Tibial artery (tissue), 4 donors: Measurements from ENCODE around the gene PKD2L1.
A peak's percentile ranks its signal among the peaks of the same experiment; 100 is the strongest.

Experiments used
- DNase-seq, 2 donors: peaks; one replicate each; pipeline ENCODE4 v3.0.0-alpha.2; 2019
- H3K27ac ChIP-seq, 2 donors: fragments of 200-600 bp; sonication (generic) in 1 of 2; 1 replicate in 1 of 2; 2 replicates in 1 of 2; pipeline ENCODE4 v1.5.1; 2018 to 2019; ENCODE audit warnings: mild to moderate bottlenecking in 1 of 2
- H3K27me3 ChIP-seq, 2 donors: fragments of 200-600 bp; sonication (generic) in 1 of 2; one replicate each; pipeline versions ENCODE4 v1.5.1 to v1.6.0; 2016 to 2019
- H3K36me3 ChIP-seq, 3 donors: fragments of 200-600 bp; sonication (generic) in 2 of 3; one replicate each; pipeline ENCODE4 v1.5.1; 2016 to 2019; ENCODE audit warnings: mild to moderate bottlenecking in 2 of 3
- H3K4me1 ChIP-seq, 4 donors: fragments of 200-600 bp; sonication (generic) in 2 of 4; 1 replicate in 3 of 4; 2 replicates in 1 of 4; pipeline ENCODE4 v1.5.1; 2016 to 2019
- H3K4me3 ChIP-seq, 2 donors: fragments of 200-600 bp; sonication (generic) in 1 of 2; 1 replicate in 1 of 2; 2 replicates in 1 of 2; pipeline ENCODE4 v1.5.1; 2018 to 2019; ENCODE audit warnings: mild to moderate bottlenecking in 2 of 2
- H3K9me3 ChIP-seq, 3 donors: fragments of 200-600 bp; sonication (generic) in 1 of 3; one replicate each; pipeline ENCODE4 v1.5.1; 2016 to 2019
- intact Hi-C: fragments of 100-400 bp; cut with DNase I; formaldehyde crosslinking; loops from one replicate; pipeline ENCODE4 v1.15.0; 2023; ENCODE audit warnings: low total_unique reads
- TF ChIP-seq, protein P1 (sequence below), 2 experiments: fragments of 200-600 bp in 1 of 2; fragments of 450-650 bp in 1 of 2; IDR thresholded peaks; one replicate each; pipeline ENCODE4 v1.5.1; 2017 to 2019; ENCODE audit warnings: antibody characterized with exemption in 2 of 2, mild to moderate bottlenecking in 1 of 2, moderate library complexity in 1 of 2

The PKD2L1 gene

DNA sequence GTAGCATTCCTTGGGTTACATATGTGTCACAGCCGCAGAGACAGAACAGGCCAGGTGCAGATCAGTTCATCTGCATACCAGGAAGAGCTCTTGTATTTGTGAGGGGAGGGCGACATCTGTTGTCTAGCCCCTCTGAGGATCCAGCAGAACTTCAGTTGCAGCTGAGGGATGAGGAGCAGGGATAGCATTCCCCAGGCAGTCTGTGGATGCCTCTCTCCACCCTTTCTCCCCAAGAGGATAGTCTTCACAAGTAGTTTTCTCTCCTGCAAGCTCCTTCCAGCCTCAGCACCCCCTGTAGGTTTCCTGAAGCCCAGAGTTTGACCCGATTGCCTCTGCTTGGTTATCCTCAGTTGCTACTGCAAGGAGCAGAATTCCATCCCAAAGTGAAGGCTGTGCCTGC, 19.6 kb upstream of the PKD2L1 start:
- Histone ChIP-seq H3K27me3 (no peaks in the 10 kb centered on the region), H3K27ac (no peak overlapping the region), H3K36me3 (peaks cover 0 to 20% (median 4%) of the 10 kb centered on the region in 3 donors), H3K4me3 (no peak overlapping the region), H3K4me1 (peaks cover 0 to 20% (median 11%) of the 10 kb centered on the region in 4 donors), H3K9me3 (no peaks in the 10 kb centered on the region)
- intact Hi-C loops = no loop called here
- no peak for DNase-seq
- TF ChIP-seq, protein P1, sequence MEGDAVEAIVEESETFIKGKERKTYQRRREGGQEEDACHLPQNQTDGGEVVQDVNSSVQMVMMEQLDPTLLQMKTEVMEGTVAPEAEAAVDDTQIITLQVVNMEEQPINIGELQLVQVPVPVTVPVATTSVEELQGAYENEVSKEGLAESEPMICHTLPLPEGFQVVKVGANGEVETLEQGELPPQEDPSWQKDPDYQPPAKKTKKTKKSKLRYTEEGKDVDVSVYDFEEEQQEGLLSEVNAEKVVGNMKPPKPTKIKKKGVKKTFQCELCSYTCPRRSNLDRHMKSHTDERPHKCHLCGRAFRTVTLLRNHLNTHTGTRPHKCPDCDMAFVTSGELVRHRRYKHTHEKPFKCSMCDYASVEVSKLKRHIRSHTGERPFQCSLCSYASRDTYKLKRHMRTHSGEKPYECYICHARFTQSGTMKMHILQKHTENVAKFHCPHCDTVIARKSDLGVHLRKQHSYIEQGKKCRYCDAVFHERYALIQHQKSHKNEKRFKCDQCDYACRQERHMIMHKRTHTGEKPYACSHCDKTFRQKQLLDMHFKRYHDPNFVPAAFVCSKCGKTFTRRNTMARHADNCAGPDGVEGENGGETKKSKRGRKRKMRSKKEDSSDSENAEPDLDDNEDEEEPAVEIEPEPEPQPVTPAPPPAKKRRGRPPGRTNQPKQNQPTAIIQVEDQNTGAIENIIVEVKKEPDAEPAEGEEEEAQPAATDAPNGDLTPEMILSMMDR (IDR thresholded peaks at IDR 0.05) = no peak

DNA sequence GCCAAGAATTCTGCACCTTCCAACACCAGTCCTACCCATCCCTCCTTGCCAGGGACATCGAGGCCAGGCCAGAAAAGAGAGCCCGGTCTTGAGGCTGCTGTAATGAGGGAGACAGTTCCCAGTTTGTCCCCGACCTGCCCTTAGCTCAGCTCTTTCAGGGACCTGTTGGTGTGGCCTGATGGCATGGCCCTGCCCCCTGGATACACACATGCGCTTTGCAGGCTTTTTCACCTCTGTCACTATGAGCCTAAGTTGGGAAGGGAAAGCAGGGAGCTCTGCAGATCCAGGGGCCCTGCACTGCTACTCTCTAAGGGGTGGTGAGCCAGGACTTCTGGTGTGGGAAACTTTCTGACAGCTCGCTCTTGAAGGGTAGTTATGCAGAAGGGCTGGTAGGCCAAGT, 19.1 kb upstream of the PKD2L1 start:
- Histone ChIP-seq H3K4me1 (peaks cover 0 to 20% (median 11%) of the 10 kb centered on the region in 4 donors), H3K4me3 (no peak overlapping the region), H3K27me3 (no peaks in the 10 kb centered on the region), H3K9me3 (no peaks in the 10 kb centered on the region), H3K36me3 (peaks cover 0 to 14% (median 0%) of the 10 kb centered on the region in 3 donors), H3K27ac (no peak overlapping the region)
- TF ChIP-seq, protein P1 (IDR thresholded peaks at IDR 0.05) = no peak
- intact Hi-C loops = no loop called here
- no peak for DNase-seq

DNA sequence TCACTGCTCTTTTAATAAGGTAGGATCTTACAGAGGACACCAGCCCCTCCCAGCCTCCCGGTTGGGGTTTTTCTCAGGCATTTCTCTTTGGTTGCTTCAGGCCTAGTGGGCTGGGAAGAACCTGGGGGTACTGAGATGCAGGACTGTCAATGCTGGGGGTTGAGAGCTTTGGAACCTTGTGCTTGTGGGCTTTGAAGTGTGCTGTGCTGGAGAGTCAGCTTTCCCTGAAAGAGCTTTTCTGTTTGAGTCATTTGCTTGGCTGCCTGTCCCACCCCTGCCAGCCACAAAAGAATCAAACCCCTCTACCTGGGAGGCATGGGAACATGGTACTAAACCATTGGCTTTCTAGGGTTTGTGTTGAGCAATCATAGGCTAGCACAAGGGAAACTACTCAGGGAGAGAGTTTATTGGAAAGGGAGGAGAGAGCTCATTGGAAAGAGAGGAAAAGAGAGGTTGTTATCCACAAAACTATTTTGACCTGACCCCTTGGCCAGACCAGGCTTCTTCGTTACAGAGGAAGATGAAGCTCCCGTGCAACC, 18.4 kb upstream of the PKD2L1 start:
- TF ChIP-seq, protein P1 (IDR thresholded peaks at IDR 0.05) = no peak
- no peaks in the 10 kb centered on the region for H3K27me3 ChIP-seq
- H3K27ac ChIP-seq = no peak overlapping the region
- no peak for DNase-seq
- intact Hi-C loops = no loop called here
- H3K36me3 ChIP-seq = peaks cover 0 to 9% (median 0%) of the 10 kb centered on the region in 3 donors
- no peaks in the 10 kb centered on the region for H3K9me3 ChIP-seq
- no peak overlapping the region for H3K4me3 ChIP-seq
- peaks cover 0 to 20% (median 11%) of the 10 kb centered on the region in 4 donors for H3K4me1 ChIP-seq

DNA sequence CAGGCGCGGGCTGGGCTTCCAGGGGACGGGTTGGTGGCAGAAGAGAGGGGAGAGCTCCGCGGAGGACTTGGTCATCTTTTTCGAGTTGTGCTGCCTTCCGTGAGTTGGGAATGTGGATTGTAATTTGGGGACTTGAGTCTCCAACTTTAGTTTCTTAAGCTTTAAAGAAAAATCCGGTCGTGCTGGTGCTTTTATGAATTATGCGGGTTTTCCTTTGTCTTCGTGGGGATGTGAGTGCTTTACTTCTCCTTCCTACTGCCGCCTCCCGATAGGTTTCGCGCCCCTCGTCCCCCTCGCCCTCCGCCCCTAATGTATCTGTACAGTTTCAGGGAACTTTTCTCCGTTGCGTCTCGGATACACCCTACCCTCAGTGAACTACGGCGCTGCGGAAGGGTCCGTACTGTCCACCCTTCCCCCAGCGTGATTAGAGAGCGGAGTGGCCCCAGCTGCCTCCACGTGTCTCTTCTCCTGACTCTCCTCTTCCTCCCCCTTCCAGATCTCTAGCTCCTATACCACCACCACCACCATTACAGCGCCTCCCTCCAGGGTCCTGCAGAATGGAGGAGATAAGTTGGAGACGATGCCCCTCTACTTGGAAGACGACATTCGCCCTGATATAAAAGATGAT, 17.7 kb upstream of the PKD2L1 start:
- peak overlapping the region; percentile 71 to 73 for H3K27ac ChIP-seq
- H3K27me3 ChIP-seq = no peaks in the 10 kb centered on the region
- TF ChIP-seq, protein P1 (IDR thresholded peaks at IDR 0.05) = no peak
- no peaks in the 10 kb centered on the region for H3K9me3 ChIP-seq
- H3K36me3 ChIP-seq = peaks cover 0 to 6% (median 0%) of the 10 kb centered on the region in 3 donors
- no peak for DNase-seq
- H3K4me1 ChIP-seq = peaks cover 0 to 20% (median 11%) of the 10 kb centered on the region in 4 donors
- peak overlapping the region; percentile 65 to 79 for H3K4me3 ChIP-seq
- intact Hi-C loops = no loop called here

DNA sequence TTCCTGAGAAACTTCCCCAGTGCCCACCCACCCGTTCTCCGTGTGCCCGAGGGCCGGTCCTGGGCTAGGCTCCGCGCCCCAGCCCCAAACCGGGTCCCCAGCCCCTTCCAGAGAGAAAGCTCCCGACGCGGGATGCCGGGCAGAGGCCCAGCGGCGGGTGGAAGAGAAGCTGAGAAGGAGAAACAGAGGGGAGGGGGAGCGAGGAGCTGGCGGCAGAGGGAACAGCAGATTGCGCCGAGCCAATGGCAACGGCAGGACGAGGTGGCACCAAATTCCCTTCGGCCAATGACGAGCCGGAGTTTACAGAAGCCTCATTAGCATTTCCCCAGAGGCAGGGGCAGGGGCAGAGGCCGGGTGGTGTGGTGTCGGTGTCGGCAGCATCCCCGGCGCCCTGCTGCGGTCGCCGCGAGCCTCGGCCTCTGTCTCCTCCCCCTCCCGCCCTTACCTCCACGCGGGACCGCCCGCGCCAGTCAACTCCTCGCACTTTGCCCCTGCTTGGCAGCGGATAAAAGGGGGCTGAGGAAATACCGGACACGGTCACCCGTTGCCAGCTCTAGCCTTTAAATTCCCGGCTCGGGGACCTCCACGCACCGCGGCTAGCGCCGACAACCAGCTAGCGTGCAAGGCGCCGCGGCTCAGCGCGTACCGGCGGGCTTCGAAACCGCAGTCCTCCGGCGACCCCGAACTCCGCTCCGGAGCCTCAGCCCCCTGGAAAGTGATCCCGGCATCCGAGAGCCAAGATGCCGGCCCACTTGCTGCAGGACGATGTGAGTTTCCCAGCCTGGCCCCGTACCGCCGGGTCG, 16.9 kb upstream of the PKD2L1 start, which contains the start of gene SCD:
TSS of gene SCD (plus strand) at position 469 of the 803 bp plus-strand sequence. CDS start at position 741, 272 bp downstream.
- TF ChIP-seq, protein P1 (IDR thresholded peaks at IDR 0.05) = no peak
- Histone ChIP-seq H3K36me3 (no peaks in the 10 kb centered on the region), H3K4me1 (peaks cover 0 to 20% (median 11%) of the 10 kb centered on the region in 4 donors), H3K27me3 (no peaks in the 10 kb centered on the region), H3K4me3 (peak within 1 kb of the TSS; percentile 65 to 79), H3K27ac (peak within 1 kb of the TSS; percentile 71 to 73), H3K9me3 (no peaks in the 10 kb centered on the region)
- intact Hi-C loops = no loop called here
- DNase-seq = peak; percentile 73 to 89
